Brain microvascular endothelial cell (primary cell): ENCODE measurements around the gene GSX2.

ENCODE experiments used
- DNase-seq: peaks from one replicate; pipeline ENCODE4 v3.0.0-alpha.2; 2020
- H3K27ac ChIP-seq: fragments of 250-450 bp; sonication (Bioruptor Pico); 2 replicates; pipeline ENCODE4 v1.5.1; 2020; ENCODE audit warnings: mild to moderate bottlenecking, moderate library complexity
- H3K27me3 ChIP-seq: fragments of 250-450 bp; sonication (Bioruptor Pico); replicated peaks from 2 replicates; pipeline ENCODE4 v1.5.1; 2020; ENCODE audit warnings: mild to moderate bottlenecking
- H3K36me3 ChIP-seq: fragments of 250-450 bp; sonication (Bioruptor Pico); replicated peaks from 2 replicates; pipeline ENCODE4 v1.5.1; 2020; ENCODE audit warnings: mild to moderate bottlenecking
- H3K4me3 ChIP-seq: 2 replicates; pipeline ENCODE4 v1.5.1; 2011; ENCODE audit warnings: low read depth, mild to moderate bottlenecking, control low read depth, low read length, moderate library complexity
- CTCF ChIP-seq: IDR thresholded peaks from 2 replicates; pipeline ENCODE4 v1.5.1; 2011; ENCODE audit warnings: low read depth, mild to moderate bottlenecking, moderate library complexity, low read length, control low read depth, inconsistent platforms; ENCODE audit errors: missing control alignments
- in situ Hi-C: cut with HindIII; loops from 2 replicates; pipeline ENCODE4 v1.10.0; 2017; ENCODE audit warnings: low sequenced_read_pairs, low pct_ligation_motif_present

GSX2 gene

DNA sequence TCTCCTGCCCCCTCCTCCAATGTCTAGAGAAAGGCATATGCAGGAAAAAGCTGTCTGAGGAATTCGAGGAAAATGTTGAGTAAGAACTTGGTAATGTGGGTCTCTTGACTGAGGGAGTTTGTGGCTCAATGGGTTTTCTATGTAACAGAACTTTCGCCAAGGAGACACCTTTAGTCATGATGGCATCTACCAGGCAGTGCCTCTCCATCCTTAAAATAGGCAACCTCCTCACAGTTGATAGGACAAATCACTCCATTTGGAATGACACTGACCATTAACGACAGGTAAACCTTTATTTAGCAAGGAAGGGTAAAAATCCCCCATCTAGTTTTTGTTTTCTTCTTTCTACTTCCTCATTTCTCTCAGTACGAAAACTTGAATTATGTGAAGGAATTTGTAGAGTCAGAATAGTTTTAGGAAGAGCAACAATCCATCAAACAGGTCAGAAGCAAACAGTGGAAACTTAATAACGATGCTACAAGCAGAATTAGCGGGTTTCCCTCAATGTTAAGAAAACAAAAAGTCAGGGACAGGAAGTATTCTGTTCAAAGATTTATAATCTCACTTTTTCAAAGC is 2.7 kb downstream of the GSX2 start:
- Histone ChIP-seq H3K27ac (no peak overlapping the region), H3K27me3 (peaks cover 68% of the 10 kb centered on the region), H3K4me3 (no peak overlapping the region), H3K36me3 (no peaks in the 10 kb centered on the region)
- no peak for TF ChIP-seq CTCF
- no peak for DNase-seq
- in situ Hi-C loops: no loop called here

DNA sequence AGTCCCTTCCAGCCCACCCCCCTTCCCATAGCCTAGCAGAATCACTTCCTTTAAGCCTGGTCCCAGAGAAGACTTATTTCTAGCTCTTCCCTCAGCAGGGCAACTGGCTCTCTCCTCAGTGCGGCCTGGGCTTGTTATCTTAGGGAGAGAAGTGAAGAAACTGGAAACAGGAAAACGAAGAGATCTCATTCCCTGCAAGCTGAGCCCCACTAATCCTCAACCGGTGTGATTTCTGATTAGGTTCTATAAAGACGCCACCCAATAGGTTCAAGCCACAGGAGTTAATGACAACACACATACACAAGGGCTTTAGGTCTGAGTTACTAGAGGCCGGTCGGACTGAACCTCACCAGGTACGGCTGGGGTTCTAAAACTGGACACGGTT is 3.2 kb downstream of the GSX2 start:
- Histone ChIP-seq H3K27ac (no peak overlapping the region), H3K4me3 (peak overlapping the region; percentile 37), H3K27me3 (peaks cover 67% of the 10 kb centered on the region), H3K36me3 (no peaks in the 10 kb centered on the region)
- no peak for DNase-seq
- TF ChIP-seq CTCF: no peak
- in situ Hi-C loops: no loop called here

DNA sequence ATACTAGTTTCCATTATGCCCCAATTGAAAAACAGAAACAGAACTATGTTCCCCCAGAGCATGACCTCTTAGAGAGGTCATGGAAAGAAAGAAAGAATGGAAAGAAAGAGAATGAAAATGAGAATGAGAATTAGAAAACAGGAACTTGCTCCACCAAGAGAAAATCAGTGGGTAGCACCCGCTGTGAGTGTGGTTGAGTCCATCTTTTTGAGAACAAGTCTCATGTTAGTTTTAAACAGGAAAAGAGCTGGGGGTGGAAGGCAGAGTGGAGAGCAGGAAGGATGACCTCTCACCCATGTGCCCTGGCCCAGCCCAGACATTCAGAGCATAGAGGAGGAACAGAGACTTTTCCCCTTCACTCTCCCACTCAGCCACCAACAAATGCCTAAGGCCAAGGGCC is 4.9 kb downstream of the GSX2 start:
- Histone ChIP-seq H3K4me3 (no peak overlapping the region), H3K27ac (no peak overlapping the region), H3K36me3 (no peaks in the 10 kb centered on the region), H3K27me3 (peaks cover 67% of the 10 kb centered on the region)
- in situ Hi-C loops: no loop called here
- DNase-seq: no peak
- TF ChIP-seq CTCF: no peak

DNA sequence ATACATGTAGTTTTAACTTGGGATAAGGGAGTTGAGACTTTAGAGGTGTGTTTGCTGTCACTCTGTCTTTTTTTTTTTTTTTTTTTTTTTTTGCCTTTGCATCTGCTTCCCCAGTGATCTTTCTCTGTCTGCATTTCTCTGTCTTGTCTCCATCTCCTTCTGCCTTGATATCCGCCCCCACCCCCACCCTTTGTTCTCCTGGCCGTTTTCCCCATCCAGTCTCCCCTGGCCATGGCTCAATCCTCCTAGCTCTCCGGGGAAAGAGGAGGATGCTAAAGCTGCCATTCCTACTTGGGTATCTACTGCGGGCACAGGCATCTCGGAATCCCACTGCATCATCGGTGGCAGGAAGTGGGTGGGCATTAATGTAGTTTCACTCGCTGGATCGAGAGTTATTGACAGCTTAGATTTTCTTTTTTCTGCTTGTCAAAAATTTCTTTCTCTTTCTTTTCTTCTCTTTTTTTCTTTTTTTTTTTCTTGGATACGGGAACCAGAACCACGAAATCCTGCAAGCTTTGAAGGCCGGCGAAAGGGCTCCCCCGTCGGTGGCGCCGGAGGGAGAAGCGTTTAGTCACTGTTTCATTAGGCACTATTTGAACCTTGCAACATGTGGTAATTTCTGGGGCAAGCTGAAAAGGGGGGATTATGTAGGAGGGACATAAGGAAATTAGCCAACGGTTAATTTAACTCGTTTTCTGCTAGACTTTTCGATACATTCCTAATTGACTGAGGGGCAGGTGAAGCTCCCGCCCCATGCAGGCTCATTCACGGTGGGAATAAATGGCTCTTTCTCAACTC is 8.2 kb downstream of the GSX2 start:
- Histone ChIP-seq H3K36me3 (no peaks in the 10 kb centered on the region), H3K27ac (no peak overlapping the region), H3K27me3 (peaks cover 56% of the 10 kb centered on the region), H3K4me3 (peak overlapping the region; percentile 33)
- in situ Hi-C loops: no loop called here
- peak; percentile 39 for TF ChIP-seq CTCF
- DNase-seq: no peak

- in situ Hi-C loops: no loop called here
- no peak overlapping the region for H3K4me3 ChIP-seq
- no peak overlapping the region for H3K27ac ChIP-seq
These were observed 9.5 kb downstream of the GSX2 start for GRCh38 chr4:54109241-54110018.

More at GRCh38 chr4:54109241-54110018, 9.5 kb downstream of the GSX2 start:
- peaks cover 51% of the 10 kb centered on the region for H3K27me3 ChIP-seq
- H3K36me3 ChIP-seq: no peaks in the 10 kb centered on the region
- DNase-seq: no peak
- no peak for TF ChIP-seq CTCF
